ENCODE results near the gene RAD51C.
"Not testable (repeated sequence)": the region's sequence is repeated elsewhere in the genome, so short reads cannot be mapped to it uniquely, and the experiment has no call there.

RAD51C gene

GRCh38 chr17:58758890-58759289 is 66.5 kb downstream of the RAD51C start:
- TF ChIP-seq JUND (IDR thresholded peaks at IDR 0.05; ENCODE audit: low read depth), result no peak
- in situ Hi-C loops (cut with HindIII; ENCODE audit: low pct_unique_long_range_greater_than_20kb, low sequenced_read_pairs), result no loop called here

GRCh38 chr17:58759522-58759921 is 67.1 kb downstream of the RAD51C start:
- no peak for DNase-seq (ENCODE audit: low read depth in 1 of 2, low spot score in 1 of 2)
- in situ Hi-C loops (cut with HindIII; ENCODE audit: low pct_unique_long_range_greater_than_20kb, low sequenced_read_pairs), result no loop called here
- no peak for TF ChIP-seq JUND (IDR thresholded peaks at IDR 0.05; ENCODE audit: low read depth)

More at GRCh38 chr17:58758890-58759289, 66.5 kb downstream of the RAD51C start:
- no peak for DNase-seq (ENCODE audit: low read depth in 1 of 2, low spot score in 1 of 2)

- in situ Hi-C loops (cut with HindIII; ENCODE audit: low pct_unique_long_range_greater_than_20kb, low sequenced_read_pairs), result no loop called here
- TF ChIP-seq JUND (IDR thresholded peaks at IDR 0.05; ENCODE audit: low read depth), result no peak
- no peak for DNase-seq (ENCODE audit: low read depth in 1 of 2, low spot score in 1 of 2)
These were observed 67.8 kb downstream of the RAD51C start for GRCh38 chr17:58760248-58760647.

DNA sequence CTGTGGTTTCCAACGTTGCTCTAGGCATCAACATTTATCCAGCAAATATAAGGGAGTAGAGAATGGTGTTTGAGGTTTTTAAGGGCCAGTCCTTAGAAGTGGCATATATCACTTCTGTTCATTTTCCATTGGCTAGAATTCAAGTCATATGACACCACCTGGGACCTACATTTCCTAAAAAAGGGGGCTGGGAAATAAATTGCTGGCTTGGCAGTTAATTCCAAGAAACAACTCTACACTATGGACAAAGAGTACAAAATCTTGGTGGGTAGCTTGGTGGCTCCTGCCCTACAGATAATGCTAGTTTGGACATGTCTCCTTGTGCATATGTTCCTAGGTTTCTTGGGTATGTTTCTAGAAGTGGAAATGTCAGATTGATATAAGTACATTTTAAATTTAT is 70.9 kb downstream of the RAD51C start:
- DNase-seq (ENCODE audit: low read depth in 1 of 2, low spot score in 1 of 2), result no peak
- TF ChIP-seq JUND (IDR thresholded peaks at IDR 0.05; ENCODE audit: low read depth), result no peak
- in situ Hi-C loops (cut with HindIII; ENCODE audit: low pct_unique_long_range_greater_than_20kb, low sequenced_read_pairs), result no loop called here

DNA sequence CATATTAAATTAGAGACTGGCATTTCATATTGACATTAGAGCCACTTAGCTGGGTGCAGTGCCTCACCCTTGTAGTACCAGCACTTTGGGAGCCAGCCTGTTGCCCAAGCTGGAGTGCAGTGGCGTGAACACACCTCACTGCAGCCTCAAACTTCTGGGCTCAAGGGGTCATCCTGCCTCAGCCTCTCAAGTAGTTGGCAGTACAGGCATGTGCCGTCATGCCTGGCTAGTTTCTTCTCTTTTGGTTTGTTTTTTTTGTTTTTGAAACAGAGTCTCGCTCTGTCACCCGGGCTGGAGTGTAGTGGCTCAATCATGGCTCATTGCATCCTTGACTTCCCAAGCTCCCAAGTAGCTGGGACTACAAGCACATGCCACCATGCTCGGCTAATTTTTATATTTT is 72.0 kb downstream of the RAD51C start:
- in situ Hi-C loops (cut with HindIII; ENCODE audit: low pct_unique_long_range_greater_than_20kb, low sequenced_read_pairs), result no loop called here
- no peak for TF ChIP-seq JUND (IDR thresholded peaks at IDR 0.05; ENCODE audit: low read depth)
- DNase-seq (ENCODE audit: low read depth in 1 of 2, low spot score in 1 of 2), result no peak

DNA sequence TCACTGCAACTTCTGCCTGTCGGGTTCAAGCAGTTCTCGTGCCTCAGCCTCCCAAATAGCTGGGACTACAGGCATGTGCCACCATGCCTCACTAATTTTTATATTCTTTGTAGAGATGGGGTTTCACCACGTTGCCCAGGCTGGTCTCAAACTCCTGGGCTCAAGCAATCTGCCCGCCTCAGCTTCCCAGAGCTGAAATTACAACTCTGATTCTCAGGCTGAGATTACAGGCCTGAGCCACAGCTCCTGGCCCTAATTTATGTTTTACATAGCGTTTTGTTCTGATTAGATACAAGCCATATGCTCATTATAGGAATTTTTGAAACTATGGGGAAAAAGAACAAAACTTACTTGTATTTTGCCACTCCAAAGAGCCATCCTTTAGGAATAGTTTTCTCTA is 86.1 kb downstream of the RAD51C start:
- in situ Hi-C loops (cut with HindIII; ENCODE audit: low pct_unique_long_range_greater_than_20kb, low sequenced_read_pairs); DNase-seq (ENCODE audit: low read depth in 1 of 2, low spot score in 1 of 2): not testable (repeated sequence)

DNA sequence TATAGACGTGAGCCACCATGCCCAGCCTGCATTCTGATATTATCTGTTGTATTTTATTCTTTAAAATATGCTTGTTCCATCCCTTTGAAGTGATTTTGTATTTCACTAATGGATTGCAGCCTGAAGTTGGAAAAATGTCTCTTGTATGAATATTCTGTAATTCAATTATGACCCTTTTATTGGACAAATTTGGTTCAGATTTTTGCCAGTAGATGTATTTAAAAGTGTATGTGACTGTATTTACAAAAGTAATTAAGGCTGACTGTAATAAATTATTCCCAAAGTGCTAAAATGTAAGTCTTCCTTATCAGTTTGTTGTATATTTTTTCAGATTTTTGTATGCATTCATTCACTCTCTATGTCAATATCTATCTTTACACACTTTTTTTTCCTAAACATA is 87.0 kb downstream of the RAD51C start:
- DNase-seq (ENCODE audit: low read depth in 1 of 2, low spot score in 1 of 2), result no peak
- TF ChIP-seq JUND (IDR thresholded peaks at IDR 0.05; ENCODE audit: low read depth), result no peak
- in situ Hi-C loops (cut with HindIII; ENCODE audit: low pct_unique_long_range_greater_than_20kb, low sequenced_read_pairs), result no loop called here

DNA sequence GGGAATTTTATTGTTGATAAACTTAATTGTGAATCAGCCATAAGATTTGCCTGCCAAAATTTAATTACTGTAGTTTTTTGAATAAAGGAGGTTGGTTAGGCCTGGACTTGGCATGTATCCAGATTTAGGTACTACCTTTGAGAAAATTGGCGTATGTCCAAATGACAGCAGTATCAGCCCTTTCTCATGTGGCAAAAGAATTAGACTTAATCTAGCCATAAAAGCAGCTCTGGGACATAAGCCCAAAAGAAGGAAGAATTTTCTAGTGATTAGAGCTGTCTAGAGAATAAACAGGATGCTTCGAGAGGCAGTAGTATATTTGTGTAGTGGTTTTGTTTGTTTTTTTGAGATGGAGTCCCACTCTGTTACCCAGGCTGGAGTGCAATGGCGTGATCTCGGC is 91.0 kb downstream of the RAD51C start:
- TF ChIP-seq JUND (IDR thresholded peaks at IDR 0.05; ENCODE audit: low read depth), result no peak
- DNase-seq (ENCODE audit: low read depth in 1 of 2, low spot score in 1 of 2), result peak in 1 of 2 experiments; percentile 15
- in situ Hi-C loops (cut with HindIII; ENCODE audit: low pct_unique_long_range_greater_than_20kb, low sequenced_read_pairs), result no loop called here

DNA sequence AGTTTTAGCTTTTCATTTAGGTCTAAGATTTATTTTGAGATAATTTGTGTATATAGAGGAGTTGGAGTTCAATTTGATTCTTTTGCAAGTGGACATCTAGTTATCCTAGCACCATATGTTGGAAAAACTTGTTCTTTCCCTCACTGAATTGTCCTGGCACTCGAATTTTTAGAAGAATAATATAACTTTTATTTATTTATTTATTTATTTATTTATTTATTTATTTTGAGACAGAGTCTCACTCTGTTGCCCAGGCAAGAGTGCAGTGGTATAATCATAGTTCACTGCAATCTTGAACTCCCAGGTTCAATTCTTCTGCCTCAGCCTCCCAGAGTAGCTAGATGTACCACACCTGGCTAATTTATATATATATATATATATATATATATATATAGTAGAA is 92.7 kb downstream of the RAD51C start:
- no peak for TF ChIP-seq JUND (IDR thresholded peaks at IDR 0.05; ENCODE audit: low read depth)
- in situ Hi-C loops (cut with HindIII; ENCODE audit: low pct_unique_long_range_greater_than_20kb, low sequenced_read_pairs), result no loop called here
- DNase-seq (ENCODE audit: low read depth in 1 of 2, low spot score in 1 of 2), result no peak
